ENCODE results near the gene MAST2.

Gene MAST2

GRCh38 chr1:45982359-45982758 is 178.9 kb downstream of the MAST2 start:
- DNase-seq (ENCODE audit: low read depth in 2 of 2): no peak

- DNase-seq (ENCODE audit: low read depth in 2 of 2): no peak
Measured at GRCh38 chr1:45983967-45984366, 180.6 kb downstream of the MAST2 start.

- DNase-seq (ENCODE audit: low read depth in 2 of 2): no peak
Measured at GRCh38 chr1:45987204-45987603, 183.8 kb downstream of the MAST2 start.

- DNase-seq (ENCODE audit: low read depth in 2 of 2): no peak
Measured at GRCh38 chr1:45989249-45989648, 185.8 kb downstream of the MAST2 start.

- DNase-seq (ENCODE audit: low read depth in 2 of 2): no peak
Measured at GRCh38 chr1:45994423-45994822, 191.0 kb downstream of the MAST2 start.

- no peak for DNase-seq (ENCODE audit: low read depth in 2 of 2)
Measured at GRCh38 chr1:45995298-45995697, 191.9 kb downstream of the MAST2 start.

GRCh38 chr1:45998020-45998617 is 194.7 kb downstream of the MAST2 start:
- DNase-seq (ENCODE audit: low read depth in 2 of 2): no peak

- no peak for DNase-seq (ENCODE audit: low read depth in 2 of 2)
Measured at GRCh38 chr1:45999507-45999906, 196.1 kb downstream of the MAST2 start.

GRCh38 chr1:46001081-46001785 is 197.8 kb downstream of the MAST2 start:
- no peak for DNase-seq (ENCODE audit: low read depth in 2 of 2)

- DNase-seq (ENCODE audit: low read depth in 2 of 2): no peak
Measured at GRCh38 chr1:46002551-46003150, 199.2 kb downstream of the MAST2 start.

GRCh38 chr1:46003315-46003714 is 199.9 kb downstream of the MAST2 start:
- DNase-seq (ENCODE audit: low read depth in 2 of 2): no peak

- no peak for DNase-seq (ENCODE audit: low read depth in 2 of 2)
Measured at GRCh38 chr1:46004492-46004891, 201.1 kb downstream of the MAST2 start.

GRCh38 chr1:46005594-46005993 is 202.2 kb downstream of the MAST2 start:
- DNase-seq (ENCODE audit: low read depth in 2 of 2): no peak

GRCh38 chr1:46008585-46008984 is 205.2 kb downstream of the MAST2 start:
- no peak for DNase-seq (ENCODE audit: low read depth in 2 of 2)

- DNase-seq (ENCODE audit: low read depth in 2 of 2): no peak
Measured at GRCh38 chr1:46010611-46011010, 207.2 kb downstream of the MAST2 start.

GRCh38 chr1:46011121-46011695 is 207.8 kb downstream of the MAST2 start:
- DNase-seq (ENCODE audit: low read depth in 2 of 2): no peak

- no peak for DNase-seq (ENCODE audit: low read depth in 2 of 2)
Measured at GRCh38 chr1:46012236-46012635, 208.8 kb downstream of the MAST2 start.

- no peak for DNase-seq (ENCODE audit: low read depth in 2 of 2)
Measured at GRCh38 chr1:46013581-46013980, 210.2 kb downstream of the MAST2 start.

- DNase-seq (ENCODE audit: low read depth in 2 of 2): no peak
Measured at GRCh38 chr1:46017876-46018503, 214.6 kb downstream of the MAST2 start.

GRCh38 chr1:46019348-46019747 is 215.9 kb downstream of the MAST2 start:
- no peak for DNase-seq (ENCODE audit: low read depth in 2 of 2)

GRCh38 chr1:46020010-46020409 is 216.6 kb downstream of the MAST2 start:
- no peak for DNase-seq (ENCODE audit: low read depth in 2 of 2)

Data from stimulated activated CD4-positive, alpha-beta T cell treated with anti-CD3 and anti-CD28 coated beads, Interleukin-1b, Interleukin-23, amount 100 ng/mL, for 1 hour (primary cell).